GM12801 (cell line): ENCODE measurements around the gene UBE4B.

ENCODE experiments used
- TF ChIP-seq, protein P1 (sequence below): IDR thresholded peaks from one replicate; pipeline ENCODE4 v1.5.1; 2011; ENCODE audit warnings: control low read depth; ENCODE audit not compliant: insufficient read length; ENCODE audit errors: extremely low read depth

Gene UBE4B

DNA sequence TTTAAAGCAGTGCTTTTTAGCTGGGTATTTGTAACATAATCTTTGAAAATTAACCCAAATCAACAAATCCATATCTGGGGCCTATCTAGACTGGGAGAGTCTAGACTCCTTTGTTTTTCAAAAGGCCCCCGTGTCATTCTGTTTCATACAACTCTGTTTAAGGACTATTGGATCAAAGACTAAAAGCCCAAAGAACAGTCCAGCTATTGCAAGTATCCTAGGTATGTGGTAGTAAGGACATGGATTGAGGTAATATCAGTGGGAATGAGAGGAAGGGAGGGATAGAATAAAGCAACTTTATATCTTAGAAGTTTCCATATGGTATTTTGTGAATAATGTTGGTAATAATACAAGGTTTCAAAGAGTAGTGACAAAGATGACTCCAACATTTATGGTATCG is 195.8 kb downstream of the UBE4B start:
- TF ChIP-seq, protein P1, sequence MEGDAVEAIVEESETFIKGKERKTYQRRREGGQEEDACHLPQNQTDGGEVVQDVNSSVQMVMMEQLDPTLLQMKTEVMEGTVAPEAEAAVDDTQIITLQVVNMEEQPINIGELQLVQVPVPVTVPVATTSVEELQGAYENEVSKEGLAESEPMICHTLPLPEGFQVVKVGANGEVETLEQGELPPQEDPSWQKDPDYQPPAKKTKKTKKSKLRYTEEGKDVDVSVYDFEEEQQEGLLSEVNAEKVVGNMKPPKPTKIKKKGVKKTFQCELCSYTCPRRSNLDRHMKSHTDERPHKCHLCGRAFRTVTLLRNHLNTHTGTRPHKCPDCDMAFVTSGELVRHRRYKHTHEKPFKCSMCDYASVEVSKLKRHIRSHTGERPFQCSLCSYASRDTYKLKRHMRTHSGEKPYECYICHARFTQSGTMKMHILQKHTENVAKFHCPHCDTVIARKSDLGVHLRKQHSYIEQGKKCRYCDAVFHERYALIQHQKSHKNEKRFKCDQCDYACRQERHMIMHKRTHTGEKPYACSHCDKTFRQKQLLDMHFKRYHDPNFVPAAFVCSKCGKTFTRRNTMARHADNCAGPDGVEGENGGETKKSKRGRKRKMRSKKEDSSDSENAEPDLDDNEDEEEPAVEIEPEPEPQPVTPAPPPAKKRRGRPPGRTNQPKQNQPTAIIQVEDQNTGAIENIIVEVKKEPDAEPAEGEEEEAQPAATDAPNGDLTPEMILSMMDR, result no peak

DNA sequence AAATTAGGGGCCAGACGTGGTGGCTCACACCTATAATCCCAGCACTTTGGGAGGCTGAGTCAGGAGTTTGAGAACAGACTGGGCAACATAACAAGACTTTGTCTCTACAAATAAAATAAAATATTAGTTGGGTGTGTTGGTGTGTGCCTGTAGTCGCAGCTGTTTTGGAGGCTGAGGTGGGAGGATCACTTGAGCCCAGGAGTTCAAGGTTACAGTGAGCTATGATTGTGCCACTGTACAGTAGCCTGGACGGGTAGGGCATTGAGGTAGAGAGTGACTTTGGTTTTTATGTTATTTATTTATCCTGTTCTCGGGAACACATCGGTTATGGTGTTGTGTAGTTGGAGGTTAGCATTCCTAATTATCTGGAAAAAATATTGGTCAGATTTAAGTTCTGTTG is 197.1 kb downstream of the UBE4B start:
- TF ChIP-seq, protein P1, result no peak
